Activated naive CD4-positive, alpha-beta T cell treated with Interleukin-2 at 50 U/mL for 16 hours (primary cell): ENCODE data around the gene ZBTB12.
"Not testable (repeated sequence)": the region's sequence is repeated elsewhere in the genome, so short reads cannot be mapped to it uniquely, and the experiment has no call there.

ENCODE experiments used
- DNase-seq: peaks from one replicate; pipeline ENCODE4 v3.0.0-alpha.2; 2020

ZBTB12 gene, protein sequence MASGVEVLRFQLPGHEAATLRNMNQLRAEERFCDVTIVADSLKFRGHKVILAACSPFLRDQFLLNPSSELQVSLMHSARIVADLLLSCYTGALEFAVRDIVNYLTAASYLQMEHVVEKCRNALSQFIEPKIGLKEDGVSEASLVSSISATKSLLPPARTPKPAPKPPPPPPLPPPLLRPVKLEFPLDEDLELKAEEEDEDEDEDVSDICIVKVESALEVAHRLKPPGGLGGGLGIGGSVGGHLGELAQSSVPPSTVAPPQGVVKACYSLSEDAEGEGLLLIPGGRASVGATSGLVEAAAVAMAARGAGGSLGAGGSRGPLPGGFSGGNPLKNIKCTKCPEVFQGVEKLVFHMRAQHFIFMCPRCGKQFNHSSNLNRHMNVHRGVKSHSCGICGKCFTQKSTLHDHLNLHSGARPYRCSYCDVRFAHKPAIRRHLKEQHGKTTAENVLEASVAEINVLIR

DNA sequence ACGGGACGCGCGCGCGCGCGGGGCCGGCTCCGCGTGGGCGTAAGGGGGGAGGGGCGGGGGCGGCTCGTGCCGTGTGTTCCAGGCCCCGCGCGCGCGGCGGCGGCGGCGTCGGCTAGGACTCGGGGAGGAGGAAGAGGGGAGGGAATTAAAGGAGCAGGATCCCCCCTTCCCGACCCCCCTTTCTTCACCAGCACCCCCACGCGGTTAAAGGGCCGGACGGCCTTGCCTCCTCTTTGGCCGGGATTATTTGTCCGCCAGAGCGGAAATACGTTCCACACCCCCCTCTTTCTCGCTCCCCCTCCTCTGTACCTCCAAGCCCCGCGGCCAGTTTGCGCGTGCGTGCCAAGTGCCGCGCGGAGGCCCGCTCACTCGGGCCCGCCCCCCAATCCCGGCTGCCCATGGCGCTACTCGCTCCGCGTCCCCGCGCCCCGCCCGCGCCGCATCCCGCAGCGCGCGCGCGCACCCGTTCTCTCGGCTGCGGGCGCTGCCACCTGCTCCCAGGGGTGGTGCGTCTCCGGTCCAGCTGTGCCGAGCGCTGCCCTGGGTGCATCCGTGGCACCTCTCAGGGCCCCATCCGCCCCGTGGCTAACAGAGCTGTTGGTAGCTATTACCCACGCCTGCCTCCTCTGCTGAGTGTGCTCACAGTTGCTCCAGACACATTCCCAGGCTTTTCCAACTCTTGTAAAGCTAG lies at the start of gene ZBTB12:
Gene ZBTB12 (minus strand): TSS at position 134 of the 691 bp plus-strand sequence. CDS start 781 bp downstream, outside the sequence.
- DNase-seq: peak; percentile 86

DNA sequence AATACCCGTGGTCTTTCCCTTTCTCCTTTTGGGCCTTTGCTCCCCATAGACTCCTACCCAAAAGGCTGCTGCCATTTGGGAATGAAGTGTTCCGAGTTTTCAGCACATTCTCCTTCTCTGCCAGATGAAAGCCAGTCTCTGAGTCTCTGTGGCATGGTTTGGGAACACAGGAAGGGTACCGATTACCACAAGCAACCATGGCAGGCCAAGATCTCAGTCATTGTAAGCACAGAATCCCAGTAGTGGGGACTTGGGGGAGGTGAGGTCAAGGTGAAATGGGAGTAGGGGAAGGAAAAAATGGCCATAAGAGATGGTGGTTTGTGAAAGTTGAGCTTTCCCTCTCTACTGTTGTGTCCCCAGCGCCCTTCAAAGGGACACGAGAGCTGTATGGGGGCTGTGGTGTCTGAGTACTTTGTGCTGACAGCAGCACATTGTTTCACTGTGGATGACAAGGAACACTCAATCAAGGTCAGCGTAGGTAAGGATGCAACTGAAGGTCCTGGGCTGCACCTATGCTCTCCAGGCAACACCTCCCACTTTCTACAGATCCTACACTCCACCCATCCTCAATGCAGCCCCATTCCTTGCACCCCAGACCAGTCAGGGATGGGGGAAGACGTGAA lies 48.2 kb upstream of the ZBTB12 start:
- DNase-seq: no peak

DNA sequence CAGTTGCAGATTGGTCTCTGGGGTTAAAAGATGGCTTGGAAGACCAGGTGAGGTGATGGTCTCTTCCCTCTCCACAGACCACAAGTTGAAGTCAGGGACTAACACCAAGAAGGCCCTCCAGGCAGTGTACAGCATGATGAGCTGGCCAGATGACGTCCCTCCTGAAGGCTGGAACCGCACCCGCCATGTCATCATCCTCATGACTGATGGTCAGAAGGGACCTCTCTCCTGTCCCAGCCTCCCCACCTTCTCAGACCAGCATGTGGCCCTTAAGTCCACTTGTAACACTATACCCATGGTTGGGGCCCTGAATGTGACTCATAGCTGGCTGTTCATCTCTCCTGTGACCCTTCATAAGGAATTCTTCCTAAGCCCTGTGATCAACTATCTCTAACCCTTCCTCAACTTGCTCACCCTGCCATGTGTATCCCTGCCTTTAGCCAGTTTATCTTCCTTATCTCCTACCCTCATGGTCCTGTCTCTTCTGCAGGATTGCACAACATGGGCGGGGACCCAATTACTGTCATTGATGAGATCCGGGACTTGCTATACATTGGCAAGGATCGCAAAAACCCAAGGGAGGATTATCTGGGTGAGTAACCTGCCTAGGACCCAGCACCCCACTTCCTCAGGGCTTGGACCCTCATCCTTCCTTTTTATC lies 47.0 kb upstream of the ZBTB12 start:
- no peak for DNase-seq

DNA sequence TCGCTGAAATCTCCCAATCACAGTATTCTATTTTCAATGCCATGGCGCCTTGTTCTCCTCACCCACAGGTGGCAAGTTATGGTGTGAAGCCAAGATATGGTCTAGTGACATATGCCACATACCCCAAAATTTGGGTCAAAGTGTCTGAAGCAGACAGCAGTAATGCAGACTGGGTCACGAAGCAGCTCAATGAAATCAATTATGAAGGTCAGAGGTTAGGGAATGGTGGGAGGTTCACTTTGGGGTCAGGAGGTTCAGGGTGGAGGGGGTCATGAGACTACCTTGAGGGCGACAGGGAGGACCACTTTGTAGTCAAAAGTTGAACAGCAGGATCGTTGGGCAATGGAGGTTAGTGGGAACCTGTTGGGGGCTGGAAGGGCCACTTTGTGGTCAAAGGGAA lies 46.4 kb upstream of the ZBTB12 start:
- DNase-seq: no peak

DNA sequence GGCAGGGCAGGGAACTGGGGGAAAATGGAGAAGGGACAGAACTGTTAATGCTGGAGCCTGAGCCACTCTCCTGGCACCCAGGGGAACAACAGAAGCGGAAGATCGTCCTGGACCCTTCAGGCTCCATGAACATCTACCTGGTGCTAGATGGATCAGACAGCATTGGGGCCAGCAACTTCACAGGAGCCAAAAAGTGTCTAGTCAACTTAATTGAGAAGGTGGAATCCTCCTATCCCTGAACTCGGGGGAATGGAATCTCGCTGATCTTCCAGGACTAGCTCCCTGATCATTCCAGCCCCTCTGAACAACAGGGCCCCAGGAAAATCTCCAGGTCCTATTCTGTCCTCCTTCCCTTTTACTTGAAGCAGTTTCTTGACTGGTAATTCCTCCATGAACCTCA lies 46.0 kb upstream of the ZBTB12 start:
- no peak for DNase-seq

- no peak for DNase-seq
Measured at GRCh38 chr6:31947070-31947675, 45.3 kb upstream of the ZBTB12 start.

- DNase-seq: no peak
Measured at GRCh38 chr6:31946370-31946885, 44.5 kb upstream of the ZBTB12 start.

DNA sequence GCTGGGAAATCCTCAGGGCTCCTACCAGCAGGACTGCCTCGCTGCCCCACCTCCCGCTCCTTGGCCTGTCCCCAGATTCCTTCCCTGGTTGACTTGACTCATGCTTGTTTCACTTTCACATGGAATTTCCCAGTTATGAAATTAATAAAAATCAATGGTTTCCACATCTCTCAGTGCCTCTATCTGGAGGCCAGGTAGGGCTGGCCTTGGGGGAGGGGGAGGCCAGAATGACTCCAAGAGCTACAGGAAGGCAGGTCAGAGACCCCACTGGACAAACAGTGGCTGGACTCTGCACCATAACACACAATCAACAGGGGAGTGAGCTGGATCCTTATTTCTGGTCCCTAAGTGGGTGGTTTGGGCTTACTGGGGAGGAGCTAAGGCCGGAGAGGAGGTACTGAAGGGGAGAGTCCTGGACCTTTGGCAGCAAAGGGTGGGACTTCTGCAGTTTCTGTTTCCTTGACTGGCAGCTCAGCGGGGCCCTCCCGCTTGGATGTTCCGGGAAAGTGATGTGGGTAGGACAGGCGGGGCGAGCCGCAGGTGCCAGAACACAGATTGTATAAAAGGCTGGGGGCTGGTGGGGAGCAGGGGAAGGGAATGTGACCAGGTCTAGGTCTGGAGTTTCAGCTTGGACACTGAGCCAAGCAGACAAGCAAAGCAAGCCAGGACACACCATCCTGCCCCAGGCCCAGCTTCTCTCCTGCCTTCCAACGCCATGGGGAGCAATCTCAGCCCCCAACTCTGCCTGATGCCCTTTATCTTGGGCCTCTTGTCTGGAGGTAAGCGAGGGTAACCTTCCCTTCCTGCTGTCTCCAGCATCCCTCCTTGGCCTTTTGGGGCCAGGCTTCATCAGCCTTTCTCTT lies 43.9 kb upstream of the ZBTB12 start, which contains the start of gene CFB:
Gene CFB (plus strand): TSS at position 589 of the 863 bp plus-strand sequence. CDS start 127 bp downstream, at position 716.
- no peak for DNase-seq

DNA sequence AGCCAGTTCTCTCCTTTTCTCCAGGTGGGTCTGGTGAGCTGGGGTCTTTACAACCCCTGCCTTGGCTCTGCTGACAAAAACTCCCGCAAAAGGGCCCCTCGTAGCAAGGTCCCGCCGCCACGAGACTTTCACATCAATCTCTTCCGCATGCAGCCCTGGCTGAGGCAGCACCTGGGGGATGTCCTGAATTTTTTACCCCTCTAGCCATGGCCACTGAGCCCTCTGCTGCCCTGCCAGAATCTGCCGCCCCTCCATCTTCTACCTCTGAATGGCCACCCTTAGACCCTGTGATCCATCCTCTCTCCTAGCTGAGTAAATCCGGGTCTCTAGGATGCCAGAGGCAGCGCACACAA lies 43.2 kb upstream of the ZBTB12 start:
- DNase-seq: no peak

GRCh38 chr6:31943742-31944141 lies 41.9 kb upstream of the ZBTB12 start:
- DNase-seq: no peak

- no peak for DNase-seq
Measured at GRCh38 chr6:31940256-31940664, 38.4 kb upstream of the ZBTB12 start.

DNA sequence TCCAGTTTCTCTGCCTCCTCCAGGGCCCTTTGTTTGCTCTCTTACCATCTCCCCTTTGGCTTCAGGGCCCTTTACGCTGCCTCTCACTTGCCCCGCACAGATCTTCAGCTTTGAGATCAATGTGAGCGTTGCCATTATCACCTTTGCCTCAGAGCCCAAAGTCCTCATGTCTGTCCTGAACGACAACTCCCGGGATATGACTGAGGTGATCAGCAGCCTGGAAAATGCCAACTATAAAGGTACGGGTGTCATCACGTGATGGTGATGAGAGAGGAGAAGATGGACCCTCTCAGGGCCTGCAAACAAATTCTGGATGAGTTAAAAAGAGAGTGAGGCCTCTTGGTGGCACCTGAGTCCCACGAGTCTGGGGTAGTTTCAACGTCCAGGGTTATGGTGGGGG lies 33.9 kb upstream of the ZBTB12 start:
- DNase-seq: no peak

DNA sequence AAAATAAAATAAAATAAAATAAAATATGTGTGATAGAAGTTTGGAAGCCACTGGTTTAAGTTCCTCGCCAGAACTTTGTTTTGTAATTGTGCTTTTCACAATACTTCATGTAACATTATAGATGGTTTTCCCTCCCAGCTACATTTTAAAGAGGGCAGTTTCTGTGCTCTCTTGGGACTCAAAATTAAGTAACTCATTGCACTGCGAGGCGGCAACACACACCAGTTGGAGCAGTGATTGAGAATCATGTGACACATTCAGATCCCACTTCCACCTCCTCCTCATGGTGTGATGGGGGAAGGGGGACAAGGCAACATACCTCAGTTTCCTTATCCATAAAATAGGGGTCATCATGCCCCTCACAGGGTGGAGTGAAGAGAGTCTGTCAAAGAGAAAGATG lies 33.1 kb upstream of the ZBTB12 start:
- DNase-seq: no peak

DNA sequence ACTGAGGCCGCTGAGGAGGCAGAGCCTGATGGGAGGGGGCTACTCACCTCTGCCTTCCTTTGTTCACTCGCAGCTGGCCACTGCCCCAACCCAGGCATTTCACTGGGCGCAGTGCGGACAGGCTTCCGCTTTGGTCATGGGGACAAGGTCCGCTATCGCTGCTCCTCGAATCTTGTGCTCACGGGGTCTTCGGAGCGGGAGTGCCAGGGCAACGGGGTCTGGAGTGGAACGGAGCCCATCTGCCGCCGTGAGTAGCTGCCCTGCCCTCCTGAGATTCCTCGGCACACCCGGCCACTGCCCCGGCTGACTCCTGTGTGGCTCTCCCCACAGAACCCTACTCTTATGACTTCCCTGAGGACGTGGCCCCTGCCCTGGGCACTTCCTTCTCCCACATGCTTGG lies 31.7 kb upstream of the ZBTB12 start:
- no peak for DNase-seq

- DNase-seq: not testable (repeated sequence)
Measured at GRCh38 chr6:31932137-31932536, 30.3 kb upstream of the ZBTB12 start.

DNA sequence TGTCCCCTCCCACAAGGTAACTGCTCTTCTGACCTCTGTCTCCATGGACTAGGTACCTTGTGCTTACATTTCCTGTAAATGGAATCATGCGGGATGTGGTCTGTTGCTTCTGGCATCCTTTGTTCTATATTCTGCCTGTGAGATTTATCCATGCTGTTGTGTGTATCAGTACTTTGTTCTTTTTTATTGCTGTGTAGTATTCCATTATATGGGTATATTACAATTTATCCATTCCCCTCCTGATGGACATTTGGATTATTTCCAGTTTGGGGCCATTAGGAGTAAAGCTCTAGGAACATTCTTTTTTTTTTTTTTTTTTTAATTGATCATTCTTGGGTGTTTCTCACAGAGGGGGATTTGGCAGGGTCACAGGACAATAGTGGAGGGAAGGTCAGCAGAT lies 29.1 kb upstream of the ZBTB12 start:
- no peak for DNase-seq

GRCh38 chr6:31928672-31928939 lies 26.7 kb upstream of the ZBTB12 start:
- no peak for DNase-seq

DNA sequence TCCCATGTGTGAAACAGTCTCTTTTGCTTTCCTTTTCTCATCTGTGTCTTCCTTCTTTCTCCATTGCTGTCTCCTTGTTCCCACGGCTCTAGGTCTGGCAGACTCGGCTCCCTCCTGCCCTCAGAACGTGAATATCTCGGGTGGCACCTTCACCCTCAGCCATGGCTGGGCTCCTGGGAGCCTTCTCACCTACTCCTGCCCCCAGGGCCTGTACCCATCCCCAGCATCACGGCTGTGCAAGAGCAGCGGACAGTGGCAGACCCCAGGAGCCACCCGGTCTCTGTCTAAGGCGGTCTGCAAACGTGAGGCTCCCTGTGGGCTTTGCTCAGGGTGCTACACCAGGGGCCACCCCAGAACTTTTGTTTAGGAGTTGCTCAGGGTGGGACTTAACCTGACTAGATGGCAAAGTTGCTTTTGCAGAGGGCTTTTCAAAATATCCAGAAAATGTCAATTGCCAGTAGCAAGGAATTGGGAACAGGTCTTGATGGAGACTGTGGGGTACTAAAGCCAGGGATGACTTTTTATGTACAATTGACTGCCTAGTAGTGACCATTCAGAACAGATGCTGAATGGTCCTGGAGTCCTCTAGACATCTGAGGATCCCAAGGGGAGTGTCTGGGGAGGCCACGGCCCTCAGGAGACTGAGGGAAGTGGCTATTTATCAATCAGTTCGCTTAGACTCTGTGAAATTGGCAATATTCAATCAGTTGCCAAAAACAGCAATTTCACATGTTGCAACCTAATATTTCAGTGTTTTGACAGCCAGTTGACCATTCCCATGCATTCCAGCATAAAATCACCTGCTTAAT lies 26.2 kb upstream of the ZBTB12 start:
- no peak for DNase-seq

DNA sequence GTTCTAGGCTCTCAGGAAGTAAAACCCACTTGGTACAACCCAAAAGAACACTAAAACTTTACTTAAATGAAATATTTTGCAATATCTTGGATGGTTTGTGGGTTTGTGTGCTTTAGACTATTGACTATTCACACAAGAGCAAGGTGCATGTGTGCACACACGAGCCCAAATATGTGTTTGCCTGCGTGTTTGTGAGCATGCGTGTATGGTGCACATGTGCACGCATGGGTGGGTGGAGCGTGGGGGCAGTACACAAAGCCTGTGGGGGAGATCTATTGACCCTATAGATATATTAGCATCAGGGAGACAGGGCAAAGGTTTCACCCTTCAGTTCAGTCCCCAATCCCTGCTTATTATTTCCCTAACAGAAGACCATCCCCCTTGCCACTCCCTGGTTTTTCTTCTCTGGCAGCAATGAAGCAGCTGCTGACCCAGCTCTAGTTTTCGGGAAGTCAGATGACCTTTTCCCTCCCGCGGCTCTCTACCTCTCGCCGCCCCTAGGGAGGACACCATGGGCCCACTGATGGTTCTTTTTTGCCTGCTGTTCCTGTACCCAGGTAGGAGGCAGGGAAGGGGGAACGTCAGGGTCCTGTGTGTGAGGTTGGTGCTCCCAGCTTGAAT lies 25.5 kb upstream of the ZBTB12 start, which contains the start of gene C2:
Gene C2 (plus strand): TSS at position 476 of the 621 bp plus-strand sequence. CDS start 36 bp downstream, at position 512.
- no peak for DNase-seq

- DNase-seq: peak; percentile 15
Measured at GRCh38 chr6:31922942-31923341, 21.1 kb upstream of the ZBTB12 start.
